Smooth muscle cell (in vitro differentiated cells): ENCODE results near the gene VAT1. TPM values are rescaled to one million over a fixed set of nuclear protein-coding genes. Genes with fewer than 3 reads are reported as not detected.

Experiments
- DNase-seq: peaks from one replicate; lab custom pipeline; 2025; ENCODE audit not compliant: unreplicated experiment; lab: John Stamatoyannopoulos, UW
- H2AFZ ChIP-seq: fragments of 200-600 bp; sonication (generic); 2 replicates; pipeline ENCODE4 v1.6.0; 2016; ENCODE audit warnings: antibody characterized with exemption, low read depth, mild to moderate bottlenecking
- H3F3A ChIP-seq: fragments of 200-600 bp; sonication (generic); 2 replicates; pipeline ENCODE4 v1.6.0; 2017; ENCODE audit warnings: antibody characterized with exemption, low read depth
- H3K27ac ChIP-seq: fragments of 200-600 bp; sonication (generic); 2 replicates; pipeline ENCODE4 v1.5.1; 2016; ENCODE audit warnings: low read depth, mild to moderate bottlenecking
- H3K27me3 ChIP-seq: fragments of 200-600 bp; sonication (generic); 2 replicates; pipeline ENCODE4 v1.6.1; 2016; ENCODE audit warnings: low read depth, mild to moderate bottlenecking
- H3K36me3 ChIP-seq: fragments of 200-600 bp; sonication (generic); 2 replicates; pipeline ENCODE4 v1.5.1; 2016; ENCODE audit warnings: low read depth
- H3K4me1 ChIP-seq: fragments of 200-600 bp; sonication (generic); 2 replicates; pipeline ENCODE4 v1.5.1; 2016; ENCODE audit warnings: low read depth
- H3K4me2 ChIP-seq: fragments of 200-600 bp; sonication (generic); 2 replicates; pipeline ENCODE4 v1.6.0; 2016; ENCODE audit warnings: mild to moderate bottlenecking
- H3K4me3 ChIP-seq: fragments of 200-600 bp; sonication (generic); 2 replicates; pipeline ENCODE4 v1.5.1; 2016; ENCODE audit warnings: mild to moderate bottlenecking
- H3K79me2 ChIP-seq: fragments of 200-600 bp; sonication (generic); 2 replicates; pipeline ENCODE4 v1.6.0; 2016; ENCODE audit warnings: low read depth, mild to moderate bottlenecking
- H3K9ac ChIP-seq: fragments of 200-600 bp; sonication (generic); 2 replicates; pipeline ENCODE4 v1.6.0; 2016; ENCODE audit warnings: low read depth
- H3K9me3 ChIP-seq: fragments of 200-600 bp; sonication (generic); replicated peaks from 2 replicates; pipeline ENCODE4 v1.5.1; 2016; ENCODE audit warnings: low read depth
- H4K20me1 ChIP-seq: fragments of 200-600 bp; sonication (generic); 2 replicates; pipeline ENCODE4 v1.6.0; 2016; ENCODE audit warnings: low read depth
- CTCF ChIP-seq: fragments of 200-600 bp; sonication (generic); IDR thresholded peaks from 2 replicates; pipeline ENCODE4 v1.5.1; 2017; ENCODE audit warnings: borderline replicate concordance, mild to moderate bottlenecking, antibody characterized with exemption; ENCODE audit not compliant: insufficient read depth, poor library complexity, severe bottlenecking
- WGBS: methylation state at CpG from one replicate; pipeline ENCODE4 v1.1.7; 2016; ENCODE audit warnings: low lambda C conversion rate; 5-methylcytosine and 5-hydroxymethylcytosine counted together
- polyA plus RNA-seq: library from polyadenylated mRNA; unstranded; fragments of >200 nt; fragmentation: Nextera tagmentation; extraction: Ambion mirVana; gene quantifications from 2 replicates; pipeline ENCODE4 v1.2.1, GENCODE V29; 2016
- total RNA-seq: library from RNA; depleted of rRNA; stranded (reverse); fragments of >200 nt; gene quantifications from 2 replicates; pipeline ENCODE4 v1.2.3, GENCODE V29; 2014

Gene VAT1
- total and polyA plus RNA-seq, 2 experiments from 2014 or later = 146 to 229 TPM

- 94% methylated on average over 3 of the region's 3 CpGs for WGBS
These were observed 12.7 kb upstream of the VAT1 start for GRCh38 chr17:43034894-43035293.

GRCh38 chr17:43033948-43034881, 12.0 kb upstream of the VAT1 start:
- Histone ChIP-seq H3K9me3 (no peaks in the 10 kb centered on the region), H3K4me1 (peaks cover 32% of the 10 kb centered on the region), H3K27me3 (no peaks in the 10 kb centered on the region), H3K9ac (no peak overlapping the region), H3K4me2 (no peak overlapping the region), H4K20me1 (no peaks in the 10 kb centered on the region), H3K27ac (no peak overlapping the region), H2AFZ (peak overlapping the region; percentile 46), H3K79me2 (no peaks in the 10 kb centered on the region), H3K4me3 (no peak overlapping the region), H3K36me3 (no peaks in the 10 kb centered on the region), H3F3A (no peaks in the 10 kb centered on the region)
- WGBS = 36% methylated on average over 12 of the region's 12 CpGs
- DNase-seq = no peak
- no peak for TF ChIP-seq CTCF

More at GRCh38 chr17:43034894-43035293, 12.7 kb upstream of the VAT1 start:
- no peak for TF ChIP-seq CTCF
- H3K36me3 ChIP-seq = no peaks in the 10 kb centered on the region
- H2AFZ ChIP-seq = no peak overlapping the region
- no peak overlapping the region for H3K27ac ChIP-seq
- no peak overlapping the region for H3K4me2 ChIP-seq
- no peak overlapping the region for H3K9ac ChIP-seq
- H3K27me3 ChIP-seq = no peaks in the 10 kb centered on the region
- no peak for DNase-seq
- H3K79me2 ChIP-seq = no peaks in the 10 kb centered on the region
- H3K4me1 ChIP-seq = peaks cover 32% of the 10 kb centered on the region
- H3K4me3 ChIP-seq = no peak overlapping the region
- no peaks in the 10 kb centered on the region for H3F3A ChIP-seq
- H3K9me3 ChIP-seq = no peaks in the 10 kb centered on the region
- no peaks in the 10 kb centered on the region for H4K20me1 ChIP-seq

GRCh38 chr17:43031666-43032065, 9.5 kb upstream of the VAT1 start:
- Histone ChIP-seq H3K9me3 (no peaks in the 10 kb centered on the region), H3K4me2 (no peak overlapping the region), H3K79me2 (no peaks in the 10 kb centered on the region), H3K9ac (no peak overlapping the region), H3F3A (no peaks in the 10 kb centered on the region), H3K27ac (no peak overlapping the region), H3K4me3 (no peak overlapping the region), H2AFZ (no peak overlapping the region), H3K4me1 (peaks cover 32% of the 10 kb centered on the region), H4K20me1 (no peaks in the 10 kb centered on the region), H3K36me3 (no peaks in the 10 kb centered on the region), H3K27me3 (no peaks in the 10 kb centered on the region)
- TF ChIP-seq CTCF = no peak
- 86% methylated on average over 3 of the region's 3 CpGs for WGBS
- DNase-seq = no peak
